GM23248 (cell line): ENCODE measurements around the gene P3H1. TPM values are rescaled to one million over a fixed set of nuclear protein-coding genes. Genes with fewer than 3 reads are reported as not detected.

Experiments used
- DNase-seq: peaks from one replicate; pipeline ENCODE4 v3.0.0-alpha.2; 2015
- H2AFZ ChIP-seq: fragments of 200-600 bp; sonication (generic); 2 replicates; pipeline ENCODE4 v1.6.1; 2016; ENCODE audit warnings: antibody characterized with exemption
- H3F3A ChIP-seq: fragments of 200-600 bp; sonication (generic); 2 replicates; pipeline ENCODE4 v1.6.1; 2016; ENCODE audit warnings: mild to moderate bottlenecking, antibody characterized with exemption, mixed run types; ENCODE audit not compliant: insufficient read depth
- H3K27ac ChIP-seq: fragments of 200-600 bp; sonication (generic); 2 replicates; pipeline ENCODE4 v1.5.1; 2016; ENCODE audit warnings: mild to moderate bottlenecking
- H3K27me3 ChIP-seq: fragments of 200-600 bp; sonication (generic); replicated peaks from 2 replicates; pipeline ENCODE4 v1.6.1; 2016; ENCODE audit warnings: mild to moderate bottlenecking; ENCODE audit not compliant: insufficient read depth
- H3K36me3 ChIP-seq: fragments of 200-600 bp; sonication (generic); 2 replicates; pipeline ENCODE4 v1.6.1; 2016; ENCODE audit warnings: low read depth, mild to moderate bottlenecking
- H3K4me1 ChIP-seq: fragments of 200-600 bp; sonication (generic); 2 replicates; pipeline ENCODE4 v1.6.1; 2016; ENCODE audit warnings: mild to moderate bottlenecking; ENCODE audit not compliant: insufficient read depth
- H3K4me2 ChIP-seq: fragments of 200-600 bp; sonication (generic); one replicate; pipeline ENCODE4 v1.6.1; 2016; ENCODE audit warnings: mild to moderate bottlenecking; ENCODE audit not compliant: unreplicated experiment
- H3K4me3 ChIP-seq: fragments of 200-600 bp; sonication (generic); 2 replicates; pipeline ENCODE4 v1.5.1; 2016; ENCODE audit warnings: mild to moderate bottlenecking
- H3K79me2 ChIP-seq: fragments of 200-600 bp; sonication (generic); 2 replicates; pipeline ENCODE4 v1.6.1; 2016; ENCODE audit warnings: mild to moderate bottlenecking; ENCODE audit not compliant: insufficient read depth
- H3K9ac ChIP-seq: fragments of 200-600 bp; sonication (generic); 2 replicates; pipeline ENCODE4 v1.6.1; 2016; ENCODE audit warnings: mild to moderate bottlenecking
- H3K9me2 ChIP-seq: fragments of 200-600 bp; sonication (generic); 2 replicates; pipeline ENCODE4 v1.6.1; 2016; ENCODE audit warnings: mixed run types, mild to moderate bottlenecking, moderate library complexity; ENCODE audit not compliant: insufficient read depth
- H3K9me3 ChIP-seq: fragments of 200-600 bp; sonication (generic); one replicate; pipeline ENCODE4 v1.6.1; 2017; ENCODE audit warnings: low read depth
- H4K20me1 ChIP-seq: fragments of 200-600 bp; sonication (generic); 2 replicates; pipeline ENCODE4 v1.6.0; 2016; ENCODE audit not compliant: insufficient read depth
- EZH2 ChIP-seq: fragments of 200-600 bp; sonication (generic); IDR thresholded peaks from 2 replicates; pipeline ENCODE4 v1.6.1; 2018; ENCODE audit warnings: antibody characterized with exemption, mild to moderate bottlenecking; ENCODE audit not compliant: insufficient read depth, poor library complexity, severe bottlenecking
- EZH2phosphoT487 ChIP-seq: fragments of 200-600 bp; sonication (generic); IDR thresholded peaks from 2 replicates; pipeline ENCODE4 v1.6.1; 2018; ENCODE audit warnings: antibody characterized with exemption, moderate library complexity, mild to moderate bottlenecking, low read depth; ENCODE audit not compliant: insufficient read depth
- WGBS, 2 experiments: methylation state at CpG; one replicate each; pipeline ENCODE4 v1.1.6; 2015 to 2017; ENCODE audit warnings: low lambda C conversion rate in 2 of 2, low coverage in 1 of 2; ENCODE audit errors: missing lambda C conversion rate in 2 of 2; 5-methylcytosine and 5-hydroxymethylcytosine counted together
- in situ Hi-C: fragments of 300-500 bp; cut with MboI; formaldehyde crosslinking; loops from 2 replicates; pipeline ENCODE4 v1.15.0; 2020
- polyA plus RNA-seq: library from polyadenylated mRNA; unstranded; fragments of >200 nt; fragmentation: Nextera tagmentation; extraction: Ambion mirVana; gene quantifications from 2 replicates; pipeline ENCODE4 v1.2.1, GENCODE V29; 2016
- total RNA-seq: library from RNA; depleted of rRNA; stranded (reverse); fragments of >200 nt; shearing (Covaris generic); gene quantifications from 2 replicates; pipeline ENCODE4 v1.2.3, GENCODE V29; 2014

The P3H1 gene
- total and polyA plus RNA-seq, 2 experiments from 2014 or later = 197 to 257 TPM

- Histone ChIP-seq H3K4me3 (no peak overlapping the region), H3F3A (peaks cover 15% of the 10 kb centered on the region), H4K20me1 (no peaks in the 10 kb centered on the region), H3K27ac (no peak overlapping the region), H3K4me2 (no peak overlapping the region), H3K4me1 (no peaks in the 10 kb centered on the region), H3K79me2 (no peaks in the 10 kb centered on the region), H3K9me3 (no peaks in the 10 kb centered on the region), H2AFZ (no peak overlapping the region), H3K27me3 (no peaks in the 10 kb centered on the region), H3K9me2 (no peaks in the 10 kb centered on the region), H3K9ac (no peak overlapping the region), H3K36me3 (peaks cover 8% of the 10 kb centered on the region)
- TF ChIP-seq EZH2 = no peak
- no peak for TF ChIP-seq EZH2phosphoT487
- WGBS, 2 experiments = 77 to 84% methylated on average over 8 of the region's 8 CpGs
- in situ Hi-C loops = no loop called here
- no peak for DNase-seq
Measured at GRCh38 chr1:42742141-42742540, 24.7 kb downstream of the P3H1 start.

GRCh38 chr1:42741706-42742105 is 25.1 kb downstream of the P3H1 start:
- in situ Hi-C loops = no loop called here

GRCh38 chr1:42740851-42741580 is 25.8 kb downstream of the P3H1 start:
- Histone ChIP-seq H3K4me2 (no peak overlapping the region), H3K79me2 (no peaks in the 10 kb centered on the region), H3K9ac (no peak overlapping the region), H4K20me1 (no peaks in the 10 kb centered on the region), H3K4me3 (no peak overlapping the region), H3F3A (peaks cover 15% of the 10 kb centered on the region), H3K36me3 (peaks cover 4% of the 10 kb centered on the region; the same call in 1 of the 2 replicates), H3K9me3 (no peaks in the 10 kb centered on the region), H3K27ac (no peak overlapping the region), H3K27me3 (no peaks in the 10 kb centered on the region), H3K9me2 (no peaks in the 10 kb centered on the region), H3K4me1 (no peaks in the 10 kb centered on the region), H2AFZ (no peak overlapping the region)
- WGBS, 2 experiments = 64 to 66% methylated on average over 15 to 19 of the region's 19 CpGs
- in situ Hi-C loops = no loop called here
- no peak for DNase-seq
- TF ChIP-seq EZH2 (no peak), EZH2phosphoT487 (no peak)

More at GRCh38 chr1:42741706-42742105, 25.1 kb downstream of the P3H1 start:
- Histone ChIP-seq H4K20me1 (no peaks in the 10 kb centered on the region), H3K9ac (no peak overlapping the region), H3K36me3 (peaks cover 8% of the 10 kb centered on the region), H3K4me3 (no peak overlapping the region), H3K9me3 (no peaks in the 10 kb centered on the region), H3K4me2 (no peak overlapping the region), H3K27me3 (no peaks in the 10 kb centered on the region), H3K9me2 (no peaks in the 10 kb centered on the region), H3K4me1 (no peaks in the 10 kb centered on the region), H3F3A (peaks cover 15% of the 10 kb centered on the region), H3K79me2 (no peaks in the 10 kb centered on the region), H3K27ac (no peak overlapping the region), H2AFZ (no peak overlapping the region)
- 86 to 88% methylated on average over 4 of the region's 4 CpGs for WGBS, 2 experiments
- TF ChIP-seq EZH2phosphoT487 (no peak), EZH2 (no peak)
- DNase-seq = no peak

DNA sequence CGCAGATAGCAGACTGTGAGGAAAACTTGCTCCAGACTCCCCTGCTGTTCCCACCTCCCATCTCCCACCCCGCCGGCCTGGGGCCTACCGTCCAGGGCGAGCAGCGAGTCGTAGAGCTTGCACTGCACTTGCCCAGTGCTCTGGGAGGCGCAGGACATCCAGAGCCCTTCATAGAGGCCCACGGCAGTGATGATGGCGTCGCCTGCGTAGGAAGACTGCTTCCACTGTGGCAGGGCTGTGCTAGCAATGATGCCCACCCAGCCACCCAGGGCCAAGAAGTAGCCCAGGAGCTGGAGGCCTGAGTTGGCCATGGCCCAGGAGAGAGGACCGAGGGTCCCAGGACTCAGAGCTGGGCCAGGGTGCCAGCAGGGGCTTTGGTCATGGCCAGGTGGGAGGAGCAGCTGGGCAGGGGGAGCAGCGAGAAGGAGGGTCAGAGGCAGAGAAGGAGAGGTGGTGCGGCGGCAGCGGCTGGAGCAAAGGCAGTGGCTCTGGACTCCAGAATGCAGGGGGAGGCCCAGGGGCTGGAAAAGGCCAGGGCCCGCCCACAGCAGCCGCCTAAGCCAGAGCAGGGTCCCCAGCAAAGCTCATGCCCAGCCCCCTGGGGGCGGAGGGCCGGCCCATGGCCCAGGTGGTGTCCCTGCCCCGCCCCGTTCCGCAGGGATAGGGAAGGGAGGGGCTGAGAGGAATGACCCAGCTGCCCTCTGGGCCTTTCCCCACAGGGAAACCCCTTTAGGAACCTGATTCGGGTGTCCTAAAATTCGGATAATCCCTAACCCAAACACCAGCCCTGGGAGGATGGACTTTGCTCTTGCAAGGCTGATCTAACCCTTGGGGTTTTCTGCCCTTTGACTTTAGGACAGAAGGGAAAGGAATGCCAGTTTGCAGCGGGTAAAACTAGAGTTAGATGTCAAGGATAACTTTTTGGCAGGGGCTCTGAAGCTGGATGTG is 26.8 kb downstream of the P3H1 start, which contains the start of gene CLDN19:
TSS of gene CLDN19 (minus strand) at position 484 of the 948 bp plus-strand sequence. CDS start at position 311, 173 bp downstream.
- H3K9me2 ChIP-seq = no peaks in the 10 kb centered on the region
- no peak within 1 kb of the TSS for H2AFZ ChIP-seq
- no peaks in the 10 kb centered on the region for H3K27me3 ChIP-seq
- 71 to 73% methylated on average over 19 to 22 of the region's 27 CpGs for WGBS, 2 experiments
- no peaks in the 10 kb centered on the region for H3K36me3 ChIP-seq
- peaks cover 13% of the 10 kb centered on the region; the same call in 1 of the 2 replicates for H3F3A ChIP-seq
- H3K9me3 ChIP-seq = no peaks in the 10 kb centered on the region
- H4K20me1 ChIP-seq = no peaks in the 10 kb centered on the region
- H3K27ac ChIP-seq = no peak within 1 kb of the TSS
- TF ChIP-seq EZH2phosphoT487 (no peak), EZH2 (no peak)
- H3K79me2 ChIP-seq = no peaks in the 10 kb centered on the region
- no peak for DNase-seq
- in situ Hi-C loops = no loop called here
- H3K4me3 ChIP-seq = no peak within 1 kb of the TSS
- H3K4me2 ChIP-seq = no peak within 1 kb of the TSS
- H3K4me1 ChIP-seq = no peaks in the 10 kb centered on the region
- no peak within 1 kb of the TSS for H3K9ac ChIP-seq
